H7 (cell line): ENCODE measurements around the gene FAM83D. TPM values are rescaled to one million over a fixed set of nuclear protein-coding genes. Genes with fewer than 3 reads are reported as not detected.

Experiments used
- total RNA-seq: library from RNA; depleted of rRNA; stranded (reverse); fragments of >200 nt; shearing (Covaris generic); gene quantifications from 2 replicates; pipeline ENCODE4 v1.2.3, GENCODE V29; 2014; rRNA removed

Gene FAM83D
- total RNA-seq, 1 experiment from 2014 or later = 90.7 TPM

Other genes starting within 250 kb of the FAM83D start
- 0.07 TPM in 1 of 2 replicates, not detected in the other for gene SLC32A1, start 201.9 kb upstream of the FAM83D start, total RNA-seq
- 16.0 and 17.0 TPM in 2 replicates for gene ACTR5, start 178.0 kb upstream of the FAM83D start, total RNA-seq
- 19.8 and 23.6 TPM in 2 replicates for gene PPP1R16B, start 120.7 kb upstream of the FAM83D start, total RNA-seq
- gene DHX35, start 35.9 kb downstream of the FAM83D start, total RNA-seq = 26.1 and 28.2 TPM in 2 replicates